Activated CD4-positive, alpha-beta T cell treated with anti-CD3 and anti-CD28 coated beads, Interleukin-10, Interleukin-2, amounts not matched to agents 100 ng/mL and 50 ng/mL, durations not matched to agents 16 hours and 8 hours (primary cell): Measurements from ENCODE around the gene KRTAP6-1.
A peak's percentile ranks its signal among the peaks of the same experiment; 100 is the strongest.

Source experiments
- DNase-seq: peaks from one replicate; pipeline ENCODE4 v3.0.0-alpha.2; 2020

The KRTAP6-1 gene

GRCh38 chr21:30613836-30614235 is at the start of gene KRTAP6-1:
TSS of gene KRTAP6-1 (minus strand) at chr21:30613930. CDS start at chr21:30613904, 26 bp downstream.
- peak; percentile 6 for DNase-seq

- DNase-seq, result no peak
Measured at GRCh38 chr21:30652891-30653290, 39.2 kb upstream of the KRTAP6-1 start.

GRCh38 chr21:30646904-30647414 is 33.2 kb upstream of the KRTAP6-1 start:
- DNase-seq, result no peak

- no peak for DNase-seq
Measured at GRCh38 chr21:30642564-30642963, 28.8 kb upstream of the KRTAP6-1 start, which contains the start of gene KRTAP20-3. TSS of gene KRTAP20-3 (plus strand) at chr21:30642864.

GRCh38 chr21:30638686-30639085 is 25.0 kb upstream of the KRTAP6-1 start:
- no peak for DNase-seq

- DNase-seq, result no peak
Measured at GRCh38 chr21:30634906-30635305, 21.2 kb upstream of the KRTAP6-1 start, which contains the start of gene KRTAP20-2. TSS of gene KRTAP20-2 (plus strand) at chr21:30635206. CDS start at chr21:30635264, 58 bp downstream.

- no peak for DNase-seq
Measured at GRCh38 chr21:30629200-30629599, 15.5 kb upstream of the KRTAP6-1 start.

GRCh38 chr21:30628109-30628508 is 14.4 kb upstream of the KRTAP6-1 start:
- no peak for DNase-seq

GRCh38 chr21:30625449-30626165 is 11.9 kb upstream of the KRTAP6-1 start:
- DNase-seq, result no peak

- no peak for DNase-seq
Measured at GRCh38 chr21:30623362-30623761, 9.6 kb upstream of the KRTAP6-1 start.

GRCh38 chr21:30620522-30620921 is 6.8 kb upstream of the KRTAP6-1 start, which contains the start of gene KRTAP20-4:
TSS of gene KRTAP20-4 (plus strand) at chr21:30620627.
- no peak for DNase-seq

- no peak for DNase-seq
Measured at GRCh38 chr21:30620080-30620479, 6.3 kb upstream of the KRTAP6-1 start.

GRCh38 chr21:30616125-30616524 is 2.4 kb upstream of the KRTAP6-1 start, which contains the start of gene KRTAP20-1:
TSS of gene KRTAP20-1 (plus strand) at chr21:30616425. CDS start at chr21:30616455, 30 bp downstream.
- no peak for DNase-seq

GRCh38 chr21:30615199-30615598 is 1.5 kb upstream of the KRTAP6-1 start:
- no peak for DNase-seq

GRCh38 chr21:30612132-30612531 is 1.6 kb downstream of the KRTAP6-1 start:
- no peak for DNase-seq

GRCh38 chr21:30605968-30606367 is 7.8 kb downstream of the KRTAP6-1 start:
- DNase-seq, result no peak

GRCh38 chr21:30600787-30601186 is 12.9 kb downstream of the KRTAP6-1 start, which contains the start of gene KRTAP22-1:
TSS of gene KRTAP22-1 (plus strand) at chr21:30601087.
- no peak for DNase-seq

GRCh38 chr21:30598802-30599201 is 14.9 kb downstream of the KRTAP6-1 start, which contains the start of gene KRTAP6-2:
TSS of gene KRTAP6-2 (minus strand) at chr21:30598902. CDS start at chr21:30598874, 28 bp downstream.
- no peak for DNase-seq

- DNase-seq, result no peak
Measured at GRCh38 chr21:30592140-30592539, 21.6 kb downstream of the KRTAP6-1 start, which contains the start of gene KRTAP6-3. TSS of gene KRTAP6-3 (plus strand) at chr21:30592440. CDS start at chr21:30592446, 6 bp downstream.

GRCh38 chr21:30590297-30590696 is 23.4 kb downstream of the KRTAP6-1 start, which contains the start of gene KRTAP22-2:
TSS of gene KRTAP22-2 (minus strand) at chr21:30590397.
- no peak for DNase-seq

- no peak for DNase-seq
Measured at GRCh38 chr21:30582870-30583269, 30.9 kb downstream of the KRTAP6-1 start.

GRCh38 chr21:30580132-30580531 is 33.6 kb downstream of the KRTAP6-1 start:
- no peak for DNase-seq

GRCh38 chr21:30579346-30579745 is 34.4 kb downstream of the KRTAP6-1 start:
- no peak for DNase-seq

GRCh38 chr21:30577766-30578165 is 36.0 kb downstream of the KRTAP6-1 start:
- no peak for DNase-seq
